Esophagus squamous epithelium (tissue), 5 donors: Measurements from ENCODE around the gene PLEKHA5. TPM values are rescaled to one million over a fixed set of nuclear protein-coding genes. Genes with fewer than 3 reads are reported as not detected.

Experiments
- DNase-seq: peaks from one replicate; lab custom pipeline; 2025; lab: John Stamatoyannopoulos, UW
- H3K27ac ChIP-seq, 4 donors: fragments of 200-600 bp; sonication (generic); one replicate each; pipeline ENCODE4 v1.5.1; 2016 to 2019; ENCODE audit warnings: mild to moderate bottlenecking in 1 of 4
- H3K27me3 ChIP-seq, 4 donors: fragments of 200-600 bp; sonication (generic); 1 replicate in 3 of 4; 2 replicates in 1 of 4; pipeline versions ENCODE4 v1.5.1 to v1.6.0; 2017 to 2021; ENCODE audit warnings: antibody characterized with exemption in 1 of 4
- H3K36me3 ChIP-seq, 3 donors: fragments of 200-600 bp; sonication (generic); one replicate each; pipeline ENCODE4 v1.5.1; 2016 to 2019
- H3K4me1 ChIP-seq, 3 donors: fragments of 200-600 bp; sonication (generic); one replicate each; pipeline ENCODE4 v1.5.1; 2017 to 2019
- H3K4me3 ChIP-seq, 4 donors: fragments of 200-600 bp; sonication (generic); 1 replicate in 3 of 4; 2 replicates in 1 of 4; pipeline ENCODE4 v1.5.1; 2016 to 2019; ENCODE audit warnings: mild to moderate bottlenecking in 2 of 4, moderate library complexity in 1 of 4
- H3K9me3 ChIP-seq, 3 donors: fragments of 200-600 bp; sonication (generic); one replicate each; pipeline ENCODE4 v1.5.1; 2016 to 2019
- POLR2A ChIP-seq, 4 donors: fragments of 450-650 bp; IDR thresholded peaks; one replicate each; pipeline ENCODE4 v1.6.1; 2017; ENCODE audit warnings: antibody characterized with exemption in 4 of 4, mild to moderate bottlenecking in 4 of 4, moderate library complexity in 3 of 4
- WGBS, 2 donors: methylation state at CpG; one replicate each; pipeline ENCODE4 v1.1.5; 2018; 5-methylcytosine and 5-hydroxymethylcytosine counted together
- intact Hi-C: fragments of 100-400 bp; cut with DNase I; formaldehyde crosslinking; loops from one replicate; pipeline ENCODE4 v1.15.0; 2022
- total RNA-seq, 4 donors: library from RNA; depleted of rRNA; stranded (reverse); fragments of >200 nt; gene quantifications; one replicate each; pipeline ENCODE4 v1.1.0, GENCODE V29; 2016
- TF ChIP-seq, protein P1 (sequence below), 6 experiments: fragments of 450-650 bp in 4 of 6; fragments of 200-600 bp in 2 of 6; sonication (generic) in 2 of 6; IDR thresholded peaks; one replicate each; pipeline ENCODE4 v1.5.1; 2016 to 2019; ENCODE audit warnings: antibody characterized with exemption in 6 of 6, mild to moderate bottlenecking in 4 of 6, moderate library complexity in 4 of 6
- donor health status: DM: yes; HTN: yes; CAD: no.

The PLEKHA5 gene
- total RNA-seq, 4 donors from 2014 or later, result 16.1 to 43.7 (median 29.3) TPM

- intact Hi-C loops, result no loop called here
- no peaks in the 10 kb centered on the region for H3K9me3 ChIP-seq
- no peak overlapping the region for H3K27ac ChIP-seq
- 73 to 89% methylated on average over 3 to 4 of the region's 4 CpGs for WGBS, 2 donors
- H3K4me1 ChIP-seq, result peaks cover 0 to 9% (median 0%) of the 10 kb centered on the region in 3 donors
- no peak for DNase-seq
- H3K27me3 ChIP-seq, result no peaks in the 10 kb centered on the region
- H3K4me3 ChIP-seq, result no peak overlapping the region
- TF ChIP-seq, protein P1, sequence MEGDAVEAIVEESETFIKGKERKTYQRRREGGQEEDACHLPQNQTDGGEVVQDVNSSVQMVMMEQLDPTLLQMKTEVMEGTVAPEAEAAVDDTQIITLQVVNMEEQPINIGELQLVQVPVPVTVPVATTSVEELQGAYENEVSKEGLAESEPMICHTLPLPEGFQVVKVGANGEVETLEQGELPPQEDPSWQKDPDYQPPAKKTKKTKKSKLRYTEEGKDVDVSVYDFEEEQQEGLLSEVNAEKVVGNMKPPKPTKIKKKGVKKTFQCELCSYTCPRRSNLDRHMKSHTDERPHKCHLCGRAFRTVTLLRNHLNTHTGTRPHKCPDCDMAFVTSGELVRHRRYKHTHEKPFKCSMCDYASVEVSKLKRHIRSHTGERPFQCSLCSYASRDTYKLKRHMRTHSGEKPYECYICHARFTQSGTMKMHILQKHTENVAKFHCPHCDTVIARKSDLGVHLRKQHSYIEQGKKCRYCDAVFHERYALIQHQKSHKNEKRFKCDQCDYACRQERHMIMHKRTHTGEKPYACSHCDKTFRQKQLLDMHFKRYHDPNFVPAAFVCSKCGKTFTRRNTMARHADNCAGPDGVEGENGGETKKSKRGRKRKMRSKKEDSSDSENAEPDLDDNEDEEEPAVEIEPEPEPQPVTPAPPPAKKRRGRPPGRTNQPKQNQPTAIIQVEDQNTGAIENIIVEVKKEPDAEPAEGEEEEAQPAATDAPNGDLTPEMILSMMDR (IDR thresholded peaks at IDR 0.05), result no peak
- TF ChIP-seq POLR2A (IDR thresholded peaks at IDR 0.05), result no peak
- H3K36me3 ChIP-seq, result peaks cover 0 to 76% (median 0%) of the 10 kb centered on the region in 3 donors
Measured at GRCh38 chr12:19273482-19274330, 144.2 kb downstream of the PLEKHA5 start.

- H3K36me3 ChIP-seq, result peaks cover 0 to 63% (median 0%) of the 10 kb centered on the region in 3 donors
- TF ChIP-seq POLR2A (IDR thresholded peaks at IDR 0.05), result no peak
- TF ChIP-seq, protein P1 (IDR thresholded peaks at IDR 0.05), result no peak
- H3K4me3 ChIP-seq, result no peak overlapping the region
- H3K4me1 ChIP-seq, result peaks cover 0 to 9% (median 0%) of the 10 kb centered on the region in 3 donors
- no peaks in the 10 kb centered on the region for H3K9me3 ChIP-seq
- intact Hi-C loops, result no loop called here
- H3K27me3 ChIP-seq, result no peaks in the 10 kb centered on the region
- H3K27ac ChIP-seq, result no peak overlapping the region
- no peak for DNase-seq
Measured at GRCh38 chr12:19276767-19277166, 147.2 kb downstream of the PLEKHA5 start.

- peaks cover 0 to 56% (median 0%) of the 10 kb centered on the region in 3 donors for H3K36me3 ChIP-seq
- no peak for DNase-seq
- no peaks in the 10 kb centered on the region for H3K27me3 ChIP-seq
- H3K4me3 ChIP-seq, result no peak overlapping the region
- no peak overlapping the region for H3K27ac ChIP-seq
- peaks cover 0 to 9% (median 0%) of the 10 kb centered on the region in 3 donors for H3K4me1 ChIP-seq
- TF ChIP-seq POLR2A (IDR thresholded peaks at IDR 0.05), result no peak
- TF ChIP-seq, protein P1 (IDR thresholded peaks at IDR 0.05), result no peak
- no peaks in the 10 kb centered on the region for H3K9me3 ChIP-seq
- intact Hi-C loops, result no loop called here
Measured at GRCh38 chr12:19277711-19278110, 148.2 kb downstream of the PLEKHA5 start.

- no peaks in the 10 kb centered on the region for H3K9me3 ChIP-seq
- no peak for DNase-seq
- WGBS, 2 donors, result 86 to 100% methylated on average over 2 of the region's 2 CpGs
- H3K27me3 ChIP-seq, result no peaks in the 10 kb centered on the region
- H3K27ac ChIP-seq, result no peak overlapping the region
- TF ChIP-seq, protein P1 (IDR thresholded peaks at IDR 0.05), result no peak
- TF ChIP-seq POLR2A (IDR thresholded peaks at IDR 0.05), result no peak
- intact Hi-C loops, result no loop called here
- peaks cover 0 to 7% (median 0%) of the 10 kb centered on the region in 3 donors for H3K4me1 ChIP-seq
- H3K36me3 ChIP-seq, result peaks cover 0 to 53% (median 3%) of the 10 kb centered on the region in 3 donors
- no peak overlapping the region for H3K4me3 ChIP-seq
Measured at GRCh38 chr12:19278407-19278806, 148.9 kb downstream of the PLEKHA5 start.

GRCh38 chr12:19282133-19282699 is 152.7 kb downstream of the PLEKHA5 start:
- no peaks in the 10 kb centered on the region for H3K9me3 ChIP-seq
- intact Hi-C loops, result no loop called here
- H3K27me3 ChIP-seq, result no peaks in the 10 kb centered on the region
- peaks cover 0 to 58% (median 4%) of the 10 kb centered on the region in 3 donors for H3K36me3 ChIP-seq
- no peaks in the 10 kb centered on the region for H3K4me1 ChIP-seq
- DNase-seq, result no peak
- H3K4me3 ChIP-seq, result no peak overlapping the region
- TF ChIP-seq POLR2A (IDR thresholded peaks at IDR 0.05), result no peak
- TF ChIP-seq, protein P1 (IDR thresholded peaks at IDR 0.05), result no peak
- H3K27ac ChIP-seq, result no peak overlapping the region
